T-helper 2 cell (primary cell): ENCODE measurements around the gene NANP.
"Not testable (repeated sequence)": the region's sequence is repeated elsewhere in the genome, so short reads cannot be mapped to it uniquely, and the experiment has no call there.

ENCODE experiments used
- DNase-seq, 5 experiments: peaks; one replicate each; pipeline versions ENCODE4 v3.0.0 to v3.0.0-alpha.2; 2012 to 2022
- total RNA-seq, 2 donors: gene quantifications; one replicate each; lab custom pipeline; 2026; lab: John Stamatoyannopoulos, UW

The NANP gene
- total RNA-seq = 1.9 to 2.4 reads per million in 2 donors

GRCh38 chr20:25623736-25624499 lies at the start of gene NANP:
Gene NANP, minus strand, starts transcription at chr20:25624014. Its CDS starts 66 bp downstream, at chr20:25623948.
- DNase-seq = peak; percentile 51 to 94 (median 75)

- no peak for DNase-seq
Observed at GRCh38 chr20:25672659-25673235, 48.9 kb upstream of the NANP start.

- DNase-seq = no peak
Observed at GRCh38 chr20:25669826-25670422, 46.1 kb upstream of the NANP start.

- DNase-seq = no peak
Observed at GRCh38 chr20:25668446-25668845, 44.6 kb upstream of the NANP start.

GRCh38 chr20:25659999-25660398 lies 36.2 kb upstream of the NANP start:
- no peak for DNase-seq

- no peak for DNase-seq
Observed at GRCh38 chr20:25654487-25654886, 30.7 kb upstream of the NANP start.

- not testable (repeated sequence) for DNase-seq
Observed at GRCh38 chr20:25652866-25653265, 29.1 kb upstream of the NANP start.

GRCh38 chr20:25644814-25645213 lies 21.0 kb upstream of the NANP start:
- no peak for DNase-seq

- peak in 1 of 5 experiments; percentile 56 for DNase-seq
Observed at GRCh38 chr20:25643716-25644115, 19.9 kb upstream of the NANP start.

GRCh38 chr20:25637247-25637646 lies 13.4 kb upstream of the NANP start:
- no peak for DNase-seq

- no peak for DNase-seq
Observed at GRCh38 chr20:25632940-25633790, 9.4 kb upstream of the NANP start.

GRCh38 chr20:25630615-25631014 lies 6.8 kb upstream of the NANP start:
- not testable (repeated sequence) for DNase-seq

- peak in 1 of 5 experiments; percentile 57 for DNase-seq
Observed at GRCh38 chr20:25629816-25630499, 6.1 kb upstream of the NANP start.

GRCh38 chr20:25626779-25627178 lies 3.0 kb upstream of the NANP start:
- no peak for DNase-seq

GRCh38 chr20:25624500-25624939 lies 706 bp upstream of the NANP start:
- DNase-seq = no peak

- peak; percentile 3 to 37 (median 13) for DNase-seq
Observed at GRCh38 chr20:25623225-25623735, 534 bp downstream of the NANP start.

GRCh38 chr20:25622450-25623224 lies 1.2 kb downstream of the NANP start:
- no peak for DNase-seq

GRCh38 chr20:25622049-25622448 lies 1.8 kb downstream of the NANP start:
- DNase-seq = no peak

GRCh38 chr20:25619514-25619913 lies 4.3 kb downstream of the NANP start:
- no peak for DNase-seq

GRCh38 chr20:25608774-25609173 lies 15.0 kb downstream of the NANP start:
- DNase-seq = no peak

GRCh38 chr20:25606094-25606695 lies 17.6 kb downstream of the NANP start:
- no peak for DNase-seq
